ENCODE data around the gene TCEA2.

Gene TCEA2

GRCh38 chr20:64095455-64095854 is 32.5 kb downstream of the TCEA2 start:
- H3K4me3 ChIP-seq (ENCODE audit: low read depth, low read length): no peak overlapping the region
- no peak for DNase-seq (ENCODE audit: low read depth)
- TF ChIP-seq MYC (IDR thresholded peaks at IDR 0.05; ENCODE audit: low read depth, low read length): no peak
- TF ChIP-seq CTCF (IDR thresholded peaks at IDR 0.05; ENCODE audit: low read depth, low read length): no peak
- TF ChIP-seq POLR2A (IDR thresholded peaks at IDR 0.05; ENCODE audit: extremely low read depth, insufficient read length): no peak
- no peak for TF ChIP-seq MAX (IDR thresholded peaks at IDR 0.05; ENCODE audit: low read depth, low read length)

- no peak overlapping the region for H3K4me3 ChIP-seq (ENCODE audit: low read depth, low read length)
- no peak for TF ChIP-seq MYC (IDR thresholded peaks at IDR 0.05; ENCODE audit: low read depth, low read length)
- TF ChIP-seq CTCF (IDR thresholded peaks at IDR 0.05; ENCODE audit: low read depth, low read length): no peak
- no peak for TF ChIP-seq POLR2A (IDR thresholded peaks at IDR 0.05; ENCODE audit: extremely low read depth, insufficient read length)
- no peak for TF ChIP-seq MAX (IDR thresholded peaks at IDR 0.05; ENCODE audit: low read depth, low read length)
- no peak for DNase-seq (ENCODE audit: low read depth)
These were observed 32.9 kb downstream of the TCEA2 start for GRCh38 chr20:64095927-64096326.

GRCh38 chr20:64096535-64096934 is 33.5 kb downstream of the TCEA2 start:
- TF ChIP-seq CTCF (IDR thresholded peaks at IDR 0.05; ENCODE audit: low read depth, low read length): no peak
- TF ChIP-seq POLR2A (IDR thresholded peaks at IDR 0.05; ENCODE audit: extremely low read depth, insufficient read length): no peak
- TF ChIP-seq MAX (IDR thresholded peaks at IDR 0.05; ENCODE audit: low read depth, low read length): no peak
- TF ChIP-seq MYC (IDR thresholded peaks at IDR 0.05; ENCODE audit: low read depth, low read length): no peak
- no peak for DNase-seq (ENCODE audit: low read depth)
- H3K4me3 ChIP-seq (ENCODE audit: low read depth, low read length): no peak overlapping the region

GRCh38 chr20:64098471-64099013 is 35.5 kb downstream of the TCEA2 start:
- H3K4me3 ChIP-seq (ENCODE audit: low read depth, low read length): no peak overlapping the region
- DNase-seq (ENCODE audit: low read depth): no peak
- no peak for TF ChIP-seq MAX (IDR thresholded peaks at IDR 0.05; ENCODE audit: low read depth, low read length)

- no peak overlapping the region for H3K4me3 ChIP-seq (ENCODE audit: low read depth, low read length)
- TF ChIP-seq POLR2A (IDR thresholded peaks at IDR 0.05; ENCODE audit: extremely low read depth, insufficient read length) (no peak), CTCF (IDR thresholded peaks at IDR 0.05; ENCODE audit: low read depth, low read length) (no peak), MAX (IDR thresholded peaks at IDR 0.05; ENCODE audit: low read depth, low read length) (no peak), MYC (IDR thresholded peaks at IDR 0.05; ENCODE audit: low read depth, low read length) (no peak)
- DNase-seq (ENCODE audit: low read depth): no peak
These were observed 36.2 kb downstream of the TCEA2 start for GRCh38 chr20:64099086-64099786.

- no peak overlapping the region for H3K4me3 ChIP-seq (ENCODE audit: low read depth, low read length)
- no peak for DNase-seq (ENCODE audit: low read depth)
- TF ChIP-seq POLR2A (IDR thresholded peaks at IDR 0.05; ENCODE audit: extremely low read depth, insufficient read length): no peak
- TF ChIP-seq MAX (IDR thresholded peaks at IDR 0.05; ENCODE audit: low read depth, low read length): no peak
- TF ChIP-seq MYC (IDR thresholded peaks at IDR 0.05; ENCODE audit: low read depth, low read length): no peak
- TF ChIP-seq CTCF (IDR thresholded peaks at IDR 0.05; ENCODE audit: low read depth, low read length): no peak
These were observed 37.0 kb downstream of the TCEA2 start for GRCh38 chr20:64099880-64100565.
